RPMI8226 (cell line): ENCODE results near the gene HDAC11.

Experiments used
- DNase-seq: peaks from one replicate; pipeline ENCODE4 v3.0.0-alpha.2; 2015

HDAC11 gene

GRCh38 chr3:13545952-13546454 lies 65.9 kb downstream of the HDAC11 start:
- DNase-seq = no peak

- no peak for DNase-seq
These were observed 66.6 kb downstream of the HDAC11 start for GRCh38 chr3:13546667-13547171.

- no peak for DNase-seq
These were observed 67.7 kb downstream of the HDAC11 start for GRCh38 chr3:13547591-13548371.

- peak; percentile 62 for DNase-seq
These were observed 68.9 kb downstream of the HDAC11 start, which contains the start of gene FBLN2 for GRCh38 chr3:13548696-13549622. TSS of gene FBLN2 (plus strand) at chr3:13549125. CDS start at chr3:13570356, 21,231 bp downstream.

GRCh38 chr3:13549623-13550422 lies 69.7 kb downstream of the HDAC11 start:
- no peak for DNase-seq

GRCh38 chr3:13550423-13550690 lies 70.3 kb downstream of the HDAC11 start:
- no peak for DNase-seq

- DNase-seq = no peak
These were observed 70.8 kb downstream of the HDAC11 start for GRCh38 chr3:13550791-13551360.

- no peak for DNase-seq
These were observed 72.9 kb downstream of the HDAC11 start for GRCh38 chr3:13552857-13553652.

GRCh38 chr3:13553686-13554085 lies 73.6 kb downstream of the HDAC11 start:
- DNase-seq = no peak

- DNase-seq = no peak
These were observed 75.6 kb downstream of the HDAC11 start for GRCh38 chr3:13555753-13556152.
